Adrenal gland (tissue), 5 donors: ENCODE measurements around the gene ERCC6L2.

Experiments
- CTCF ChIP-seq, 6 experiments: fragments of 450-650 bp in 4 of 6; fragments of 200-600 bp in 2 of 6; sonication (generic) in 1 of 6; IDR thresholded peaks; 1 replicate in 5 of 6; 2 replicates in 1 of 6; pipeline versions ENCODE4 v1.5.1 to v1.8.0; 2016 to 2021; ENCODE audit warnings: antibody characterized with exemption in 6 of 6, mild to moderate bottlenecking in 2 of 6, moderate library complexity in 1 of 6
- POLR2A ChIP-seq, 2 donors: fragments of 450-650 bp; IDR thresholded peaks; one replicate each; pipeline ENCODE4 v1.6.1; 2017; ENCODE audit warnings: antibody characterized with exemption in 2 of 2, mild to moderate bottlenecking in 2 of 2, moderate library complexity in 1 of 2
- donor health status: DM: no; HTN: no; CAD: no.

- no peak for TF ChIP-seq CTCF (IDR thresholded peaks at IDR 0.05)
- TF ChIP-seq POLR2A (IDR thresholded peaks at IDR 0.05), result no peak
Measured at GRCh38 chr9:95920017-95920416, 44.5 kb downstream of the ERCC6L2 start.
